GM04503 (cell line): ENCODE results near the gene GJD2.

ENCODE experiments used
- DNase-seq: peaks from one replicate; pipeline ENCODE4 v3.0.0-alpha.2; 2012; ENCODE audit warnings: low read depth

GJD2 gene

GRCh38 chr15:34773013-34773412, 18.2 kb upstream of the GJD2 start:
- DNase-seq: no peak

- no peak for DNase-seq
These were observed 17.5 kb upstream of the GJD2 start for GRCh38 chr15:34772312-34772711.

- no peak for DNase-seq
These were observed 14.9 kb upstream of the GJD2 start for GRCh38 chr15:34769711-34770110.

GRCh38 chr15:34768530-34768929, 13.7 kb upstream of the GJD2 start:
- DNase-seq: no peak

- DNase-seq: no peak
These were observed 10.9 kb upstream of the GJD2 start for GRCh38 chr15:34765741-34766140.

- no peak for DNase-seq
These were observed 6.1 kb upstream of the GJD2 start for GRCh38 chr15:34760909-34761308.

GRCh38 chr15:34759992-34760391, 5.2 kb upstream of the GJD2 start:
- DNase-seq: no peak

- DNase-seq: no peak
These were observed 4.5 kb upstream of the GJD2 start for GRCh38 chr15:34759347-34759746.

GRCh38 chr15:34757262-34757661, 2.5 kb upstream of the GJD2 start:
- DNase-seq: no peak

- no peak for DNase-seq
These were observed 598 bp upstream of the GJD2 start for GRCh38 chr15:34755419-34755773.

- DNase-seq: no peak
These were observed 612 bp downstream of the GJD2 start for GRCh38 chr15:34754171-34754601.

- no peak for DNase-seq
These were observed 1.4 kb downstream of the GJD2 start for GRCh38 chr15:34753236-34753894.

- DNase-seq: no peak
These were observed 5.1 kb downstream of the GJD2 start for GRCh38 chr15:34749691-34750090.

- no peak for DNase-seq
These were observed 15.5 kb downstream of the GJD2 start for GRCh38 chr15:34739346-34739745.

- no peak for DNase-seq
These were observed 16.8 kb downstream of the GJD2 start for GRCh38 chr15:34738002-34738401.

- DNase-seq: no peak
These were observed 17.3 kb downstream of the GJD2 start for GRCh38 chr15:34737477-34737876.

GRCh38 chr15:34734303-34734702, 20.5 kb downstream of the GJD2 start:
- no peak for DNase-seq

GRCh38 chr15:34733621-34734020, 21.2 kb downstream of the GJD2 start:
- no peak for DNase-seq

- DNase-seq: no peak
These were observed 22.4 kb downstream of the GJD2 start for GRCh38 chr15:34732430-34732829.

- no peak for DNase-seq
These were observed 24.1 kb downstream of the GJD2 start for GRCh38 chr15:34730701-34731100.

- no peak for DNase-seq
These were observed 24.9 kb downstream of the GJD2 start for GRCh38 chr15:34729886-34730285.

GRCh38 chr15:34729056-34729455, 25.7 kb downstream of the GJD2 start:
- DNase-seq: no peak

GRCh38 chr15:34726406-34727100, 28.2 kb downstream of the GJD2 start:
- DNase-seq: peak; percentile 64

GRCh38 chr15:34725556-34725955, 29.2 kb downstream of the GJD2 start:
- DNase-seq: peak; percentile 87
